HFFc6 (cell line): ENCODE results near the gene ATP8B1. TPM values are rescaled to one million over a fixed set of nuclear protein-coding genes. Genes with fewer than 3 reads are reported as not detected.
A peak's percentile ranks its signal among the peaks of the same experiment; 100 is the strongest.

Source experiments
- DNase-seq: peaks from one replicate; pipeline ENCODE4 v3.0.0-alpha.2; 2018
- H3K27ac Mint-ChIP-seq: 2 replicates; pipeline ENCODE4 v1.8.0; 2020; ENCODE audit warnings: mild to moderate bottlenecking, mixed read lengths
- H3K27me3 Mint-ChIP-seq: 2 replicates; pipeline ENCODE4 v1.8.0; 2021; ENCODE audit warnings: mild to moderate bottlenecking, moderate library complexity, mixed read lengths; ENCODE audit not compliant: insufficient read depth
- H3K36me3 Mint-ChIP-seq: 2 replicates; pipeline ENCODE4 v1.8.0; 2021; ENCODE audit warnings: low read depth, mixed read lengths
- H3K4me1 Mint-ChIP-seq: 2 replicates; pipeline ENCODE4 v1.8.0; 2020; ENCODE audit warnings: low read depth, mixed read lengths
- H3K4me3 Mint-ChIP-seq: 2 replicates; pipeline ENCODE4 v1.8.0; 2020; ENCODE audit warnings: mild to moderate bottlenecking, moderate library complexity, mixed read lengths
- H3K9me3 Mint-ChIP-seq: 2 replicates; pipeline ENCODE4 v1.8.0; 2020; ENCODE audit warnings: mild to moderate bottlenecking, mixed read lengths
- total RNA-seq, 6 experiments: library from RNA; stranded (reverse); fragmentation: NEBNext Ultra II Directional; extraction: Animal tissue kit (Norgen Biotek cat#: 25700); gene quantifications; 2 replicates in 1 of 6; 3 replicates in 5 of 6; pipeline ENCODE4 v1.2.3, GENCODE V29; 2021
- TF ChIP-seq, protein P1 (sequence below): fragments of 200-600 bp; sonication (generic); IDR thresholded peaks from 2 replicates; pipeline ENCODE4 v1.5.0; 2021; ENCODE audit warnings: antibody characterized with exemption, mild to moderate bottlenecking

The ATP8B1 gene
- total RNA-seq, 6 experiments from 2014 or later = 78.8 to 115 (median 94.6) TPM

DNA sequence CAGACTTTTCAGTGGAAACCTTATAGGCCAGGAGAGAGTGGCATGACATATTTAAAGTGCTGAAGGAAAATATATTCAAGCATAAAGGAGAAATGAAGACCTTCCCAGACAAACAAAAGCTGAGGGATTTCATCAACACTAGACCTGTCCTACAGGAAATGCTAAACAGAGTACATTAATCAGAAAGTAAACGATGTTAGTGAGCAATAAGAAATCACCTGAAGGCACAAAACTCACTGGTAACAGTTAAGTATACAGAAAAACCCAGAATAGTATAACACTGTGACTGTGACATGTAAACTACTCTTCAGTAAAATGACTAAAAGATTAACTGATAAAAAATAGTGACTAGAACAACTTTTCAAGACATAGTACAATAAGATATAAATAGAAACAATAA is 87.4 kb downstream of the ATP8B1 start:
- Mint-ChIP-seq H3K4me3 (no peak overlapping the region), H3K36me3 (peaks cover 41% of the 10 kb centered on the region), H3K4me1 (peaks cover 62% of the 10 kb centered on the region), H3K27ac (0 out of 2 replicates have a peak overlapping the region, but pooled peaks have one; percentile 3), H3K27me3 (no peaks in the 10 kb centered on the region; the same call in none of the 2 replicates), H3K9me3 (no peaks in the 10 kb centered on the region; the same call in 1 of the 2 replicates)
- TF ChIP-seq, protein P1, sequence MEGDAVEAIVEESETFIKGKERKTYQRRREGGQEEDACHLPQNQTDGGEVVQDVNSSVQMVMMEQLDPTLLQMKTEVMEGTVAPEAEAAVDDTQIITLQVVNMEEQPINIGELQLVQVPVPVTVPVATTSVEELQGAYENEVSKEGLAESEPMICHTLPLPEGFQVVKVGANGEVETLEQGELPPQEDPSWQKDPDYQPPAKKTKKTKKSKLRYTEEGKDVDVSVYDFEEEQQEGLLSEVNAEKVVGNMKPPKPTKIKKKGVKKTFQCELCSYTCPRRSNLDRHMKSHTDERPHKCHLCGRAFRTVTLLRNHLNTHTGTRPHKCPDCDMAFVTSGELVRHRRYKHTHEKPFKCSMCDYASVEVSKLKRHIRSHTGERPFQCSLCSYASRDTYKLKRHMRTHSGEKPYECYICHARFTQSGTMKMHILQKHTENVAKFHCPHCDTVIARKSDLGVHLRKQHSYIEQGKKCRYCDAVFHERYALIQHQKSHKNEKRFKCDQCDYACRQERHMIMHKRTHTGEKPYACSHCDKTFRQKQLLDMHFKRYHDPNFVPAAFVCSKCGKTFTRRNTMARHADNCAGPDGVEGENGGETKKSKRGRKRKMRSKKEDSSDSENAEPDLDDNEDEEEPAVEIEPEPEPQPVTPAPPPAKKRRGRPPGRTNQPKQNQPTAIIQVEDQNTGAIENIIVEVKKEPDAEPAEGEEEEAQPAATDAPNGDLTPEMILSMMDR = no peak
- DNase-seq = no peak

DNA sequence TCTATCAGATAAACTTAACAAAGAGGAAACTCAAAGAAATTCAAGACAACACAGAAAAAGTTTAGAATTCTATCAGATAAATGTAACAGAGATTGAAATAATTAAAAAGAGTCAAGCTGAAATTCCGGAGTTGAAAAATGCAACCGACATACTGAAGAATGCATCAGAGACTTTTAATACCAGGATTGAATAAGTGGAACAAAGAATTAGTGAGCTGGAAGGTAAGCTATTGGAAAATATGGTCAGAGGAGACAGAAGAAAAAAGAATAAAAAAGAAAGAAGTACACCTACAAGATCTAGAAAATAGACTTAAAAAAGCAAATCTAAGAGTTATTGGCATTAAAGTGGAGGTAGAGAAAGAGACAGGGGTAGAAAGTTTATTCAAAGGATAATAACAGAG is 88.0 kb downstream of the ATP8B1 start:
- H3K4me1 Mint-ChIP-seq = peaks cover 68% of the 10 kb centered on the region
- TF ChIP-seq, protein P1 = no peak
- H3K9me3 Mint-ChIP-seq = no peaks in the 10 kb centered on the region; the same call in 1 of the 2 replicates
- peak overlapping the region; percentile 1; the same call in 1 of the 2 replicates for H3K4me3 Mint-ChIP-seq
- peaks cover 45% of the 10 kb centered on the region for H3K36me3 Mint-ChIP-seq
- DNase-seq = no peak
- H3K27me3 Mint-ChIP-seq = no peaks in the 10 kb centered on the region; the same call in none of the 2 replicates
- no peak overlapping the region for H3K27ac Mint-ChIP-seq

DNA sequence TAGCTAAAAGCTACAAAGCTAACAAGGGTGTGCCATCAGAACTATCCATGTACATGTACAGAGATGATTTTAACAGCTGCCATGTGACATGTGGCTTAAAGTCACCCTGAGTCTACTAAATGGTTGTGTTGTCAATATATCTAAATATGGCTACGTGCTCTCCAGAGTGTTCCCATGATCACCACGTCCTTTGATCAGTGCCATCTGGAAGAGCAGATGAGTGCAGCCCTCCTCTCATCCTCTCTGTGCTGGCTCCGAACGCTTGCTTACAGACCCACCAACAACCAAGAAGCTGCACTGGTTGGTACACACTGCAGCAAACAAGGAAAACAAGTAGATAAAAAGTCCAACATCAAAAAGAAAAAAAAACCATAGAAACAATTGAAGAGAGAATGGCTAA is 92.9 kb downstream of the ATP8B1 start:
- DNase-seq = no peak
- H3K27ac Mint-ChIP-seq = peak overlapping the region; percentile 49; the same call in 1 of the 2 replicates
- H3K9me3 Mint-ChIP-seq = no peaks in the 10 kb centered on the region; the same call in 1 of the 2 replicates
- peaks cover 40% of the 10 kb centered on the region for H3K36me3 Mint-ChIP-seq
- peaks cover 75% of the 10 kb centered on the region for H3K4me1 Mint-ChIP-seq
- peaks cover 2% of the 10 kb centered on the region for H3K27me3 Mint-ChIP-seq
- H3K4me3 Mint-ChIP-seq = no peak overlapping the region
- TF ChIP-seq, protein P1 = no peak

DNA sequence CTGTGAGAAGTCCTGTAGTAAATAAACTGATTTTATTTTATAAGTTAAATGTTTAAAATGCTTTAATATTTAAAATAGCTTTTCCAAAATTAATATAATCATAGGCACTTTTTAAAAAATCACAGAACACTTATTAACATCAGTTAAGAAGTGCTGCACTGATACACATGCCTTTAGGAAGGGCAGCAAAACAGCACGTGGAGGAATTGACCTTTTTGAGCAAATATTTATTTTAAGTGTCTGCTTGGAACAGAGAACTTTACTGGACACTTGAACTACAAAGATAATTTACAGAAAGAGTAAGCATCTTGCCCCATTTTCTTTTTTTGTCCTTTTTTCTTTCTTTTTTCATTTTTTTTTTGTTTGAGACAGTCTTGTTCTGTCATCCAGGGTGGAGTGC is 93.8 kb downstream of the ATP8B1 start:
- Mint-ChIP-seq H3K9me3 (no peaks in the 10 kb centered on the region), H3K27me3 (peaks cover 2% of the 10 kb centered on the region), H3K4me1 (peaks cover 71% of the 10 kb centered on the region), H3K27ac (0 out of 2 replicates have a peak overlapping the region, but pooled peaks have one; percentile 38), H3K4me3 (no peak overlapping the region), H3K36me3 (peaks cover 35% of the 10 kb centered on the region)
- DNase-seq = no peak
- TF ChIP-seq, protein P1 = no peak

DNA sequence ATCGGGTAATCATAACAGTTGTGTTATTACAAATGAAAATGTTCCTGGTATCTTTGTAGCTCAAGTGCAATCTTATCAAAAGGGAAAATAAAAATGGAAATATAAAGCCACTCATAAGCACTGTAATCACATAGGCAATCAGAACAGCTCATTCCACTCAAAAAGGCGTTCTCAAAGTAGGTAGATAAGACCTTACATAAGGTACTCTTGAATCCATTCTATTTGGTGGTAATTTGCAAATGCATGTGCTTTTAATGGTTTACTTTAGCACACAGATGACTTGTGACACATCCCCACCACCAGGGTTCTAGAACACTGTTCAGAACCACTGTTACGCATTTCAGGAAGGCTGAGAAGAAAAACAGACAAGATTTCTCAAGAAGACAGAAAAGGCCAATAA is 94.8 kb downstream of the ATP8B1 start:
- TF ChIP-seq, protein P1 = peak; percentile 17; the same call in 1 of the 2 replicates
- Mint-ChIP-seq H3K27ac (no peak overlapping the region), H3K27me3 (peaks cover 2% of the 10 kb centered on the region; the same call in 1 of the 2 replicates), H3K4me3 (no peak overlapping the region), H3K36me3 (peaks cover 38% of the 10 kb centered on the region), H3K4me1 (peaks cover 67% of the 10 kb centered on the region), H3K9me3 (no peaks in the 10 kb centered on the region)
- DNase-seq = no peak
